Activated B cell treated with CpG ODN at 0.5 μM for 24 hours (primary cell): ENCODE measurements around the gene PRR14L. TPM values are rescaled to one million over a fixed set of nuclear protein-coding genes. Genes with fewer than 3 reads are reported as not detected.
A peak's percentile ranks its signal among the peaks of the same experiment; 100 is the strongest.

ENCODE experiments used
- ATAC-seq: fragments of 200-7000 bp; cut with Tn5 transposase; one replicate; pipeline ENCODE4 v1.10.0; 2021; ENCODE audit warnings: low read depth, mild to moderate bottlenecking, moderate library complexity
- CTCF ChIA-PET: fragments of 350-600 bp; sonication (Branson Sonifier 250); formaldehyde crosslinking; loops from one replicate; lab custom pipeline; 2021; ENCODE audit warnings: antibody characterized with exemption; lab: Charles Lee
- POLR2A ChIA-PET: fragments of 350-600 bp; sonication (Branson Sonifier 250); formaldehyde crosslinking; loops from one replicate; lab custom pipeline; 2021; ENCODE audit warnings: antibody characterized with exemption; lab: Charles Lee
- DNase-seq: peaks from one replicate; pipeline ENCODE4 v3.0.0; 2022
- H3K27ac Mint-ChIP-seq: one replicate; pipeline ENCODE4 v1.8.0; 2020; ENCODE audit warnings: mixed read lengths
- H3K27me3 Mint-ChIP-seq: one replicate; pipeline ENCODE4 v1.8.0; 2021; ENCODE audit warnings: mixed read lengths
- H3K36me3 Mint-ChIP-seq: one replicate; pipeline ENCODE4 v1.8.0; 2021; ENCODE audit warnings: low read depth, mixed read lengths
- H3K4me1 Mint-ChIP-seq: one replicate; pipeline ENCODE4 v1.8.0; 2021; ENCODE audit warnings: mixed read lengths
- H3K4me3 Mint-ChIP-seq: one replicate; pipeline ENCODE4 v1.8.0; 2020; ENCODE audit warnings: mild to moderate bottlenecking, mixed read lengths
- H3K9me3 Mint-ChIP-seq: one replicate; pipeline ENCODE4 v1.8.0; 2020; ENCODE audit warnings: mixed read lengths
- intact Hi-C: fragments of 100-400 bp; cut with micrococcal nuclease; formaldehyde crosslinking; loops from one replicate; pipeline ENCODE4 v1.15.1; 2024
- total RNA-seq: library from RNA; stranded (reverse); gene quantifications from 2 replicates; pipeline ENCODE4 v1.2.3, GENCODE V29; 2022
- TF ChIP-seq, protein P1 (sequence below): fragments of 200-600 bp; IDR thresholded peaks from one replicate; pipeline ENCODE4 v1.8.0; 2022; ENCODE audit warnings: antibody characterized with exemption, mild to moderate bottlenecking

Gene PRR14L
- total RNA-seq, 1 donor from 2014 or later, result 59.5 TPM

DNA sequence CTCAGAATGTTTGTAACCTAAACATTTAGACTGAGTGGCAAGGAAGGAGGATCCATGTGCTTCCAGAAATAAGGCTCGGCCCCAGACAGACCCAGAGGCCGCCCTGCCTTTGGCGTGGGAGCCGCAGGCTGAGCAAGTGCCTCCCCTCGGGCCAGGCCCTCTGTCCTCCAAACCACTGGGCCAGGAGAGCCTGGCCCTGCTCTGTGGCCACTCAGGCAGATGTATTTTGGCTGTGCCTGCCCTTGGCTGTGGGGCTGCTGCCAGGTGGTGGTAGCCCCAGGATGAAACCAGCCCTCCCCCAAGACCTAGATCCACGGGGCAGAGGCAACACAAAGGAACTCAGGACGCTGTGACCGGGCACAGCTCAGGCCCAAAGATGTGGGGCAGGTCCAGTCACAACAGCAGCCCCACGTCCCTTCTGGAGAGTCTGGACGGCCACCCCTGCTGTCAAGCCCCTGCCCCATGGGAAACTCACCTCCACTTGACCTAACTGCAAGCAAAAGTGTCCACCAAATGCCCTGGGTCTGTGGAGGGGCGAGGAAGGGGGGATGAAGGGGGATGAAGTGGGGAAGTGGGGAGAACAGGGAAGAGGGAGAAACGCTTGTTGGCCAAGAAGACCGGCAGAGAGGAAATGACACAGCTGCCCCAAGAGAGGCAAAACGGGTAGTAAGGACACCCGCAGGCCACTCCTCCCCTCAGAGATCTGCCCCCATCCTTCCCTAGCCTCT lies 111.9 kb downstream of the PRR14L start:
- Mint-ChIP-seq H3K27ac (peak overlapping the region; percentile 86), H3K9me3 (no peaks in the 10 kb centered on the region), H3K4me3 (peak overlapping the region; percentile 79), H3K36me3 (peaks cover 8% of the 10 kb centered on the region), H3K4me1 (peaks cover 62% of the 10 kb centered on the region), H3K27me3 (no peaks in the 10 kb centered on the region)
- DNase-seq (no peak), ATAC-seq (peak; percentile 67)
- intact Hi-C loops, result loop anchor here (1.0 to 2.0 kb wide), 3 partner anchors 13 to 39 kb away; partner anchors contain the start of gene PISD
- TF ChIP-seq, protein P1, sequence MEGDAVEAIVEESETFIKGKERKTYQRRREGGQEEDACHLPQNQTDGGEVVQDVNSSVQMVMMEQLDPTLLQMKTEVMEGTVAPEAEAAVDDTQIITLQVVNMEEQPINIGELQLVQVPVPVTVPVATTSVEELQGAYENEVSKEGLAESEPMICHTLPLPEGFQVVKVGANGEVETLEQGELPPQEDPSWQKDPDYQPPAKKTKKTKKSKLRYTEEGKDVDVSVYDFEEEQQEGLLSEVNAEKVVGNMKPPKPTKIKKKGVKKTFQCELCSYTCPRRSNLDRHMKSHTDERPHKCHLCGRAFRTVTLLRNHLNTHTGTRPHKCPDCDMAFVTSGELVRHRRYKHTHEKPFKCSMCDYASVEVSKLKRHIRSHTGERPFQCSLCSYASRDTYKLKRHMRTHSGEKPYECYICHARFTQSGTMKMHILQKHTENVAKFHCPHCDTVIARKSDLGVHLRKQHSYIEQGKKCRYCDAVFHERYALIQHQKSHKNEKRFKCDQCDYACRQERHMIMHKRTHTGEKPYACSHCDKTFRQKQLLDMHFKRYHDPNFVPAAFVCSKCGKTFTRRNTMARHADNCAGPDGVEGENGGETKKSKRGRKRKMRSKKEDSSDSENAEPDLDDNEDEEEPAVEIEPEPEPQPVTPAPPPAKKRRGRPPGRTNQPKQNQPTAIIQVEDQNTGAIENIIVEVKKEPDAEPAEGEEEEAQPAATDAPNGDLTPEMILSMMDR, result no peak
- ChIA-PET POLR2A (interaction anchor here (0.6 to 3.2 kb wide), 11 partner anchors 8 to 1215 kb away, joined by 3 to 33 read pairs (median 4); partner anchors contain the start of gene PISD), CTCF (interaction anchor here (1.0 to 10.0 kb wide), 4 partner anchors 18 to 81 kb away, joined by 3 to 92 read pairs (median 6); no protein-coding TSS in a partner anchor)

DNA sequence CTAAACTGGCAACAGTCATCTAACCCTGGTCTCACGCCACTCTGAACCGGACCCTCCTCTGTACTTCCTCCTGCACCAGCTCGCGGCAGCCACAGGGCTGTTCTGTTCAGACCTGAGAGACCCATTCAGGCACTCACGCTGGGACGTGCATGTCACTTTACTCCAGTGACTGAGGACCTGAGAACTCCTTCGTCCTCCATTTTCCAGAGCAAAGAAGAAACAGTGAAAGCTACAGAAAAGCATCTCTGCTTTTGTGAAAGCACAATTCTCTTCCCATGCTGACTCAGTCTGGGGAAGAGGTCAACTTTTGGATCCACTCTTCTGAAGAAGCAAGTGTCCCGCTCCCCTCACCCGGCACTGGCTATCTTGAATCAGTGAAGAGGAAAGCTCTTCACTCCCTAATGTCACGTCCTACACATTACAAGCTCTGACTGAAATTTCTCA lies 112.5 kb downstream of the PRR14L start:
- Mint-ChIP-seq H3K27me3 (no peaks in the 10 kb centered on the region), H3K9me3 (no peaks in the 10 kb centered on the region), H3K4me3 (peak overlapping the region; percentile 79), H3K36me3 (peaks cover 7% of the 10 kb centered on the region), H3K4me1 (peaks cover 62% of the 10 kb centered on the region), H3K27ac (peak overlapping the region; percentile 86)
- ChIA-PET POLR2A (interaction anchor here (0.7 to 3.2 kb wide), 5 partner anchors 17 to 366 kb away, joined by 3 to 33 read pairs (median 7); partner anchors contain the start of gene PISD), CTCF (interaction anchor here (1.0 to 10.0 kb wide), 4 partner anchors 19 to 81 kb away, joined by 3 to 92 read pairs (median 6); no protein-coding TSS in a partner anchor)
- TF ChIP-seq, protein P1, result no peak
- intact Hi-C loops, result loop anchor here (2.0 kb wide), 1 partner anchor 13 kb away; no protein-coding TSS in a partner anchor
- DNase-seq, result no peak
- peak; percentile 74 for ATAC-seq

DNA sequence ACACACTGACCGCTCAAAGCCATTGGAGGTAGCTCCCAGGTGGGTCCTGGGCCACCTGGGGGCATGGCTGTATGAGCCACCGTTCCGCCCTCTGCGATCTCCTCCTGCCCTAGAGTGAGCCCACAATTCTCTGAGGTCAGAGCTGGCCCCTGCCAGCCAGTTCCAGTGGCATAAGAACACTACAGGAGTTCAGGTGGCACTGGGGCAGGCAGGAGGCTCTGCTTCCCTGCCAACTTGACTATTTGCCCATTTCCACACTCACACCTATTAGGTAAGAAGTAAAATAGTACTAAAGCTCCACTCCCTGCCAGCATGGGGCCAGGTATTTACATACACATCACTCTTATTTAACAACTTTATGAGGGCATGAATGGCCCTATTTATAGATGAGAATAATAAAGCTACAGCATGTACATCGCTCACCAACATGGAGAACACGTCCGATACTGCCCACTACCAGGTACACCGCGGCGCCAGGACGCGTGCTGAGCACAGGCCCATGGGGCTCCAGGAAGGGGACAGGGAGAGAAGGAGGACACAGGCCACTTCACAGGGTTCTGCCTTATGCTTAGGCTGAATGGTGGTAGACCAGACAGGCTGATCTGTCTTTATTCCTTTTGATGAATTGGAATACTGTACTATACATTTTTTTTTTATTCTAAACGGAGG lies 114.2 kb downstream of the PRR14L start:
- Mint-ChIP-seq H3K4me1 (peaks cover 69% of the 10 kb centered on the region), H3K9me3 (no peaks in the 10 kb centered on the region), H3K36me3 (peaks cover 2% of the 10 kb centered on the region), H3K4me3 (peak overlapping the region; percentile 15), H3K27me3 (no peaks in the 10 kb centered on the region), H3K27ac (peak overlapping the region; percentile 53)
- DNase-seq (no peak), ATAC-seq (no peak)
- TF ChIP-seq, protein P1, result no peak
- CTCF ChIA-PET, result interaction anchor here (0.7 to 10.0 kb wide), 5 partner anchors 30 to 184 kb away, joined by 3 to 92 read pairs (median 15); no protein-coding TSS in a partner anchor
- intact Hi-C loops, result loop anchor here (2.0 kb wide), 1 partner anchor 15 kb away; no protein-coding TSS in a partner anchor
- POLR2A ChIA-PET, result interaction anchor here (1.3 kb wide), 1 partner anchor 146 kb away, joined by 3 read pairs; the partner anchor contains the start of gene EIF4ENIF1

DNA sequence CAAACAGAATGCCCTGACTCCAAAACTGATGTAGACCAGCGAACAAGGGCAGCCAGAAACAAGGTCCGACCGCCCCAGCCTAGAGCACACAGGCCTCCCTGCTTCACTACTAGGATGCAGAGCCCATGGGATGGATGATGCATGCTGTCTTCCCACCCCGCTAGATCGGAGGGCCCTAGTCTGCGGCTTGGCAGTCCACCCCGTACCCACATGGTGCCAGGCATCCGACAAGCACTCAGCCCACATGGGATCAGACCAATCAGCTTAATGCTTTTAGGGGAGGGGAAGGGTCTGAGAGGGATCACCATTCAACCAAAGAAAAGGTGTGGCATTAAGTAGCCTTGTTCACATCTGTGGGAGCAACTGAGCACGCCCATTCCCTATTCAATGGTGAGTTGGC lies 118.5 kb downstream of the PRR14L start:
- Mint-ChIP-seq H3K36me3 (peaks cover 13% of the 10 kb centered on the region), H3K9me3 (no peaks in the 10 kb centered on the region), H3K4me1 (peaks cover 71% of the 10 kb centered on the region), H3K27ac (peak overlapping the region; percentile 95), H3K27me3 (no peaks in the 10 kb centered on the region), H3K4me3 (peak overlapping the region; percentile 75)
- TF ChIP-seq, protein P1, result no peak
- POLR2A ChIA-PET, result interaction anchor here (1.0 to 2.9 kb wide), 12 partner anchors 15 to 284 kb away, joined by 3 to 24 read pairs (median 6); partner anchors contain the start of genes EIF4ENIF1, PATZ1 and PISD
- intact Hi-C loops, result loop anchor here (2.0 to 5.0 kb wide), 3 partner anchors 15 to 419 kb away; partner anchors contain the start of genes LIMK2 and PIK3IP1
- no peak for ATAC-seq
- CTCF ChIA-PET, result interaction anchor here (0.9 to 10.0 kb wide), 4 partner anchors 47 to 180 kb away, joined by 4 to 92 read pairs (median 15); no protein-coding TSS in a partner anchor
- no peak for DNase-seq

Other genes with a start within 250 kb of the PRR14L start
- gene PISD, start 87.9 kb downstream of the PRR14L start, total RNA-seq, result 53.7 and 61.6 TPM in 2 replicates
- 68.4 and 79.1 TPM in 2 replicates for gene DEPDC5, start 3.9 kb upstream of the PRR14L start, total RNA-seq
- 44.3 and 48.9 TPM in 2 replicates for gene YWHAH, start 194.4 kb upstream of the PRR14L start, total RNA-seq